Ishikawa (cell line): ENCODE data around the gene SHISA5.

Experiments
- FOXM1 ChIP-seq: IDR thresholded peaks from 2 replicates; pipeline ENCODE4 v1.6.1; 2012; ENCODE audit warnings: low read depth, borderline replicate concordance
- RAD21 ChIP-seq: IDR thresholded peaks from 2 replicates; pipeline ENCODE4 v1.6.1; 2012; ENCODE audit warnings: low read depth

DNA sequence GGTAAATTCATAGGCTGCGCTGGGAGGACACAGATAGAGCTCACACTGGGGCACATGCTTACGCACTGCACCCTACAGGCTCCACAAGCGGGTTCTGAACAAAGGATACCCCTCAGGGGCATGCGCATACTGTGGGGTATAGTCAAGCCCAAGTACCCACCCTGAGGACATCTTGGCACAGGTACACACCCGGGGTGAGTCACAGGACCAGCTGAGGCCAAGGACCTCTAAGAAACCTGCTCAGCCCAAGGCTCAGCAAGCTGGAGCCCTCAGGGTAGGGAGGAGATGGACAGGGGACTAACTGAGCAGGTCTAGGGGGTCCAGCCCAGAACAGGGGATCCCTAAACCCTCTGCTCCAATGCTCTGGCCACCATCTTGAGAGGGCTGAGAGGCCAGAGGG lies 3.3 kb downstream of the SHISA5 start:
- TF ChIP-seq FOXM1 (no peak), RAD21 (no peak)
